ENCODE results near the gene CNRIP1.

Gene CNRIP1, protein sequence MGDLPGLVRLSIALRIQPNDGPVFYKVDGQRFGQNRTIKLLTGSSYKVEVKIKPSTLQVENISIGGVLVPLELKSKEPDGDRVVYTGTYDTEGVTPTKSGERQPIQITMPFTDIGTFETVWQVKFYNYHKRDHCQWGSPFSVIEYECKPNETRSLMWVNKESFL

DNA sequence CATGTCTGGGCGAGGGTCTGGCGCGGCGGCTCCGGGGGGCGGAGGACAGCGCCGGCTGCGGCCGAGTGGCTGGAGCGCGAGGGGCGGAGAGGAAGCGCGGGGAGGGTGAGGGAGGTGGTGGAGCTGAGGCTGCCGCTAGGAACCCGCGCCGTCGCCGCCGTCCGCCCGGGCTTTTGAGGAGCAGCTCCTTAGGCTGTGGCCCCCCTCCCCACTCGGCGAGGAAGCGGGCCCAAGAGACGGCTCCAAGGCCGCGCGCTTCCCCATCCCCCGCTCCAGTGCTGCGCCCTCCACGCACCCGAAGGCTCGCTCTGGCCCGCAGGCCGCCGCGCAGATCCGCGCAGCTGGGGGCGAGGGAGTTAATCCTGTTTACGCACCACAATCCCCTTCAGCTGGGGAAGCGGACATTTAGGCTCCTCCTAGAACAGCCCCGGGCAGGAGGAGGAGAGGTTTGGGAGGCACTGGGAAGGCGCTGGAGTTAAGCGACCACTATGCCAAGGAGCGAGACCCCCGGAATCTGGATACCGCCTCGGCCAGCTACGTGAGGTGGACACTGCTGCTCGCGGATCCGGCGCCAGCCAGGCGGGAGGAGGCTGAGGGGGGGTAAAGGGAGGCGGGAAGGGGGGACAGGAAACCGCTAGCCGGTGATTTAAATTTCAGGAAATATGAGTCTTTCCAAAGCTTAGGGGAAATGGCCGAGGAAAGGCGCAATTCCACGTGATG is at the start of gene CNRIP1:
Gene CNRIP1, minus strand, starts transcription at position 552 of the 720 bp plus-strand sequence. Its CDS starts 549 bp downstream, at position 3.
- peak; percentile 85 for DNase-seq (ENCODE audit: low read depth)
- TF ChIP-seq, protein P1, sequence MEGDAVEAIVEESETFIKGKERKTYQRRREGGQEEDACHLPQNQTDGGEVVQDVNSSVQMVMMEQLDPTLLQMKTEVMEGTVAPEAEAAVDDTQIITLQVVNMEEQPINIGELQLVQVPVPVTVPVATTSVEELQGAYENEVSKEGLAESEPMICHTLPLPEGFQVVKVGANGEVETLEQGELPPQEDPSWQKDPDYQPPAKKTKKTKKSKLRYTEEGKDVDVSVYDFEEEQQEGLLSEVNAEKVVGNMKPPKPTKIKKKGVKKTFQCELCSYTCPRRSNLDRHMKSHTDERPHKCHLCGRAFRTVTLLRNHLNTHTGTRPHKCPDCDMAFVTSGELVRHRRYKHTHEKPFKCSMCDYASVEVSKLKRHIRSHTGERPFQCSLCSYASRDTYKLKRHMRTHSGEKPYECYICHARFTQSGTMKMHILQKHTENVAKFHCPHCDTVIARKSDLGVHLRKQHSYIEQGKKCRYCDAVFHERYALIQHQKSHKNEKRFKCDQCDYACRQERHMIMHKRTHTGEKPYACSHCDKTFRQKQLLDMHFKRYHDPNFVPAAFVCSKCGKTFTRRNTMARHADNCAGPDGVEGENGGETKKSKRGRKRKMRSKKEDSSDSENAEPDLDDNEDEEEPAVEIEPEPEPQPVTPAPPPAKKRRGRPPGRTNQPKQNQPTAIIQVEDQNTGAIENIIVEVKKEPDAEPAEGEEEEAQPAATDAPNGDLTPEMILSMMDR (IDR thresholded peaks at IDR 0.05; ENCODE audit: low read length, missing control alignments), result no peak
- peak within 1 kb of the TSS; percentile 76 for H3K4me3 ChIP-seq (replicated peaks; ENCODE audit: low read depth, low read length)

DNA sequence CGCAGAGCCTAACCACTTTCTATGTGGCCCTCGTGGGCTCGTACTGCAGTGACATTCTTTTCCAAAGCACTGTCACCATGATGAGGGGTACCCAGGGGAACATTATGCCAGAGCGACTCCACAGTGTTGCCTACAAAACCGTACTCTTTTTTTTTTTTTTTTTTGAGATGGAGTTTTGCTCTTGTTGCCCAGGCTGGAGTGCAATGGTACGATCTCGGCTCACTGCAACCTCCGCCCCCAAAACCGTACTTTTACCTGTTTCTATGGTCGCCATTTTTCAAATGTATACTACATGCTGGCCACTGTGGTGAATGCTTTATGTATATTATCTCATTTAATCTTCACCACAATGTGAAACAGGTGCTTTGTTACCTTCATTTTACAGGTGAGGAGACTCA is 49.6 kb upstream of the CNRIP1 start:
- H3K4me3 ChIP-seq (replicated peaks; ENCODE audit: low read depth, low read length), result no peak overlapping the region
- DNase-seq (ENCODE audit: low read depth), result no peak
- TF ChIP-seq, protein P1 (IDR thresholded peaks at IDR 0.05; ENCODE audit: low read length, missing control alignments), result no peak

DNA sequence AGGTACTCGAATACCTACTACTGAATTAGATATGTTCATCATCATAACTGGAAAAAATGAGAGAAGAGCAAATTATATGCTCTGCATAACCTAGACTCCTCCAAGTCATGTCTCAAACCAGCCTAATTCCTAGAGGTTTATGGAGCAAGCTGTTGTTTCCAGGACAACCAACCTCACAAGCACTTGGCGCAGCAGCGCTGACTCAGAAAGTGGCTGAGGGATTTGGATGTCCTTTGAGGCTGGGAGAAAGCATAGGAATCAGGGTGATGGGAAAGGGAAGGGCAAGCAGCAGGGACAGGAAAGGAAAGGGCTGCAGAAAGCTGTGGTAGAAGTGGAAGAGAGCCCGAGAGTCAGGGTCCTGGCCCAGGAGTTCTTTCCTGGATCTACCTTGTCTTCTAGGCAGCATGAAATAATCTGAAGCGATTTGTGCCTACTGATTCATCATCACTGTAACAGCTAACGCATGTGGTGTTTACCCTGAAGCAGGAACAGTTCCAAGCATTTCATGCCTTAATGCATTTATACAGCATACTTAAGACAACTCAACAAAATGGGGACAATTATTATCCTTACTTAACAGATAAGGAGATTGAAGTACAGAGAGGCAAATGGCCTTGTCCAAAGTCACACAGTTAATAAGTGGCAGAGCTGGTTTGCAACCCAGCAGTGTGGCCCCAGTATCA is 49.0 kb upstream of the CNRIP1 start:
- no peak overlapping the region for H3K4me3 ChIP-seq (replicated peaks; ENCODE audit: low read depth, low read length)
- DNase-seq (ENCODE audit: low read depth), result peak; percentile 60
- TF ChIP-seq, protein P1 (IDR thresholded peaks at IDR 0.05; ENCODE audit: low read length, missing control alignments), result no peak

DNA sequence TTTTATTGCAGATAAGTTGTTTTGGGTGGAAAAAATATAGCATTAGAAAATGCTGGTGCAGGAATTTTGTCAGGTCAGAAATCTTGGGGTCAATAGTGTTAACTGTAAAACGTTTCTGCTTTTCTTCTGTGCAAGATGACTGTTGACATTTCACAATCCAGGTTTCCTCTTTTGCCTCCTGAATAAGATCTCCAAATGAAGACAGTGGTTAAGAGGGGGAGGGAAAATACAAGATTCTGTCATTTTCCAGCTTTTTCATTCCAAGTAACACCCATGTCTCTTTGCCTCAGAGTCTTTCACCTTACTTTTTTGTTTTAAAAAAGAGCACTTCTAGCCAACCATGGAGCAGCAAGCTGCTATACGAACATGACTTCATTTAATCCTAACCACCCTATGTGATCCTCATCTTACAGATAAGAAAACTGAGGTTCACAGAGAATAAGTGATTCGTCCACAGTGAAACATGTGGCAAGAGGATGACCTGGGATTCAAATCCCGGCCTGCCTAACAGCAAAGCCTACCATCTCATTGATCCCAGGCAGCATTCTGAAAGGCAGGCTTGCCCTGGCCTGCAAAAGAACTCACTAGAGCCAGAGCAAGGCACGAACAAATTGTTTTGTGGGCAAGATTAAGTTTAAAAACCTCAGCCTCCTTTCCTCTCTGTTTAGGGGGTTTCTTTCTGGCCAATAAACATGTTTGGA is 48.4 kb upstream of the CNRIP1 start:
- DNase-seq (ENCODE audit: low read depth), result peak; percentile 3
- TF ChIP-seq, protein P1 (IDR thresholded peaks at IDR 0.05; ENCODE audit: low read length, missing control alignments), result no peak
- H3K4me3 ChIP-seq (replicated peaks; ENCODE audit: low read depth, low read length), result no peak overlapping the region

DNA sequence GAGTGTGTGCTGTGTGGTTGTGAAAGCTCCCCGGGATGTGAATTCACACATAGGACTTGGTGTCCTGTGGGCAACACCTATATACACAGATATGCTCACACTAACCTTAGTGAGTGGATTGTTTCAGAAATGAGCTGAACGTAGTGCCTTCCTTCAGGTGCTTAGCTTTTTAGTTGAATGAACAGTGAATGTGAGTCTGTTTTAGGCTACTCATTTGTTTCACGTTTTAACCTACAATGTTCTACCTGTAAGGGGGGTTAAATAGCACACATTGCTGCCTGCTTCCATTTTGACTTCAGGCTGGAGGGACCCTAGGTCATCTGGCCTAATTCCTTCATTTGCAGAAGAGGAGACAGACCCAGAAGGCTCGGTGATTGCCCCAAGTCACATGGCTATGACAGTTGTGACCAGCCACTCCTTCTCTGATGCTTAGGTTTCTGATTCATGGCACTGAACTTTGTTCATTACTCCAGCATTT is 46.4 kb upstream of the CNRIP1 start:
- no peak for DNase-seq (ENCODE audit: low read depth)
- no peak overlapping the region for H3K4me3 ChIP-seq (replicated peaks; ENCODE audit: low read depth, low read length)
- TF ChIP-seq, protein P1 (IDR thresholded peaks at IDR 0.05; ENCODE audit: low read length, missing control alignments), result no peak

DNA sequence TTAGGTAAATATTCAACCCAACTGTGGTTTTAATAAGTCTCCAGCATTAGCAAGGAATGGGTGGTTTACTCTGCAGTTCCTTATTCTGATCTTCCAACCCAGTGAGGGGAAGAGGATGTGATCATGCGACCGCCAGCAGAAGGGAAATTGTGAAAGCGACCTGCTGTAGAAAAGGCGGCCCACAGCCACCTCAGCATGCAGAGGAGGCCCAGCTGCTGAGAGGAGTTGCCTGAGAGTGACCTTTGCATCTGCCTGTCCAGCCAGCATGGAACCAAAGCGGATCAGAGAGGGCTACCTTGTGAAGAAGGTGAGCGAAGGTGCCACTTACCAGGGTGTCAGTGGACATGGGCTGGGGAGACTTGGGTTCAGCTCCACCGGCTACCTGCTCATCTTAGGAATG is 45.3 kb upstream of the CNRIP1 start, which contains the start of gene PLEK:
Gene PLEK, plus strand, starts transcription at position 196 of the 400 bp plus-strand sequence. Its CDS starts 70 bp downstream, at position 266.
- TF ChIP-seq, protein P1 (IDR thresholded peaks at IDR 0.05; ENCODE audit: low read length, missing control alignments), result no peak
- no peak within 1 kb of the TSS for H3K4me3 ChIP-seq (replicated peaks; ENCODE audit: low read depth, low read length)
- DNase-seq (ENCODE audit: low read depth), result no peak

Data from fibroblast of pulmonary artery (primary cell).